IPS-11a (cell line): ENCODE measurements around the gene SMG1.
"Not testable (repeated sequence)": the region's sequence is repeated elsewhere in the genome, so short reads cannot be mapped to it uniquely, and the experiment has no call there.

Source experiments
- H3K4me3 ChIP-seq: one replicate; pipeline ENCODE4 v1.5.1; 2013; ENCODE audit warnings: low read depth, low read length, control low read depth

The SMG1 gene

GRCh38 chr16:18936727-18937340 is 10.6 kb upstream of the SMG1 start:
- no peak overlapping the region for H3K4me3 ChIP-seq

GRCh38 chr16:18933501-18933900 is 7.3 kb upstream of the SMG1 start:
- H3K4me3 ChIP-seq = no peak overlapping the region

- no peak overlapping the region for H3K4me3 ChIP-seq
These were observed 6.2 kb upstream of the SMG1 start for GRCh38 chr16:18932243-18932987.

- H3K4me3 ChIP-seq = no peak overlapping the region
These were observed 5.5 kb upstream of the SMG1 start for GRCh38 chr16:18931756-18932155.

GRCh38 chr16:18930095-18930494 is 3.9 kb upstream of the SMG1 start:
- not testable (repeated sequence) for H3K4me3 ChIP-seq

GRCh38 chr16:18928073-18928472 is 1.9 kb upstream of the SMG1 start:
- H3K4me3 ChIP-seq = not testable (repeated sequence)

- H3K4me3 ChIP-seq = peak overlapping the region; percentile 83
These were observed 808 bp downstream of the SMG1 start for GRCh38 chr16:18925215-18925985.

GRCh38 chr16:18923935-18924334 is 2.3 kb downstream of the SMG1 start:
- not testable (repeated sequence) for H3K4me3 ChIP-seq

GRCh38 chr16:18923124-18923523 is 3.1 kb downstream of the SMG1 start:
- not testable (repeated sequence) for H3K4me3 ChIP-seq

GRCh38 chr16:18909585-18909984 is 16.6 kb downstream of the SMG1 start:
- H3K4me3 ChIP-seq = not testable (repeated sequence)

GRCh38 chr16:18908716-18909115 is 17.5 kb downstream of the SMG1 start:
- H3K4me3 ChIP-seq = not testable (repeated sequence)

GRCh38 chr16:18902778-18903177 is 23.4 kb downstream of the SMG1 start:
- not testable (repeated sequence) for H3K4me3 ChIP-seq

GRCh38 chr16:18902044-18902443 is 24.2 kb downstream of the SMG1 start:
- not testable (repeated sequence) for H3K4me3 ChIP-seq

- not testable (repeated sequence) for H3K4me3 ChIP-seq
These were observed 25.0 kb downstream of the SMG1 start for GRCh38 chr16:18901194-18901593.

GRCh38 chr16:18884456-18884855 is 41.8 kb downstream of the SMG1 start:
- H3K4me3 ChIP-seq = not testable (repeated sequence)

- H3K4me3 ChIP-seq = not testable (repeated sequence)
These were observed 48.5 kb downstream of the SMG1 start for GRCh38 chr16:18877734-18878133.

- H3K4me3 ChIP-seq = not testable (repeated sequence)
These were observed 48.9 kb downstream of the SMG1 start for GRCh38 chr16:18877259-18877658.

- H3K4me3 ChIP-seq = not testable (repeated sequence)
These were observed 49.9 kb downstream of the SMG1 start for GRCh38 chr16:18876301-18876700.

GRCh38 chr16:18869043-18869771 is 57.0 kb downstream of the SMG1 start:
- H3K4me3 ChIP-seq = not testable (repeated sequence)

- H3K4me3 ChIP-seq = not testable (repeated sequence)
These were observed 59.9 kb downstream of the SMG1 start for GRCh38 chr16:18866277-18866823.

GRCh38 chr16:18862891-18863290 is 63.3 kb downstream of the SMG1 start:
- H3K4me3 ChIP-seq = not testable (repeated sequence)
